ENCODE measurements around the gene COX10. TPM values are rescaled to one million over a fixed set of nuclear protein-coding genes. Genes with fewer than 3 reads are reported as not detected.

The COX10 gene
- total RNA-seq, 1 donor from 2014 or later, result 22.6 TPM

DNA sequence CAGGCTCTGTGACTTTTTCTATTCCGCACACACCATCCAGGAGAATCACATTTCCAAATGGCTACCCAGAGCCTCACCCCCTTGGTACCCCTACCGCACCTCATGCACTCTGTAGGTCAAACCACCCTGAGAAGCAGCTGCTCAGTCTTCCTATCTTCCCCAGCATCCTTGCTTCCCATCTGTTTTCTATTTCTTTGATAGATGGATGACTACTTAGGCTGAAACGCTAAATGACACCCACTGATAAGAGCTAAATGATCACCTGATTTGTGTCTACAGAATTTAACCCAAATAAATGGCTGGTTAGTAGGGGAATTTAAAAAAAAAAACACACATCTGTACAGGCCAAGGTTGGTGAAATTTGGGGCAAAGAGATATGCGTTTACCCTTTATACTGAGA, 17.6 kb upstream of the COX10 start:
- no peaks in the 10 kb centered on the region for H3K36me3 ChIP-seq (ENCODE audit: control insufficient read depth, insufficient read depth, low read length)
- no peaks in the 10 kb centered on the region for H3K27me3 ChIP-seq (ENCODE audit: control insufficient read depth, insufficient read depth, low read length)
- no peak overlapping the region for H3K4me3 ChIP-seq (ENCODE audit: low read depth, low read length)
- TF ChIP-seq, protein P1, sequence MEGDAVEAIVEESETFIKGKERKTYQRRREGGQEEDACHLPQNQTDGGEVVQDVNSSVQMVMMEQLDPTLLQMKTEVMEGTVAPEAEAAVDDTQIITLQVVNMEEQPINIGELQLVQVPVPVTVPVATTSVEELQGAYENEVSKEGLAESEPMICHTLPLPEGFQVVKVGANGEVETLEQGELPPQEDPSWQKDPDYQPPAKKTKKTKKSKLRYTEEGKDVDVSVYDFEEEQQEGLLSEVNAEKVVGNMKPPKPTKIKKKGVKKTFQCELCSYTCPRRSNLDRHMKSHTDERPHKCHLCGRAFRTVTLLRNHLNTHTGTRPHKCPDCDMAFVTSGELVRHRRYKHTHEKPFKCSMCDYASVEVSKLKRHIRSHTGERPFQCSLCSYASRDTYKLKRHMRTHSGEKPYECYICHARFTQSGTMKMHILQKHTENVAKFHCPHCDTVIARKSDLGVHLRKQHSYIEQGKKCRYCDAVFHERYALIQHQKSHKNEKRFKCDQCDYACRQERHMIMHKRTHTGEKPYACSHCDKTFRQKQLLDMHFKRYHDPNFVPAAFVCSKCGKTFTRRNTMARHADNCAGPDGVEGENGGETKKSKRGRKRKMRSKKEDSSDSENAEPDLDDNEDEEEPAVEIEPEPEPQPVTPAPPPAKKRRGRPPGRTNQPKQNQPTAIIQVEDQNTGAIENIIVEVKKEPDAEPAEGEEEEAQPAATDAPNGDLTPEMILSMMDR (IDR thresholded peaks at IDR 0.05; ENCODE audit: insufficient read depth, low read length, poor library complexity, severe bottlenecking), result no peak
- DNase-seq (ENCODE audit: low read depth), result no peak

DNA sequence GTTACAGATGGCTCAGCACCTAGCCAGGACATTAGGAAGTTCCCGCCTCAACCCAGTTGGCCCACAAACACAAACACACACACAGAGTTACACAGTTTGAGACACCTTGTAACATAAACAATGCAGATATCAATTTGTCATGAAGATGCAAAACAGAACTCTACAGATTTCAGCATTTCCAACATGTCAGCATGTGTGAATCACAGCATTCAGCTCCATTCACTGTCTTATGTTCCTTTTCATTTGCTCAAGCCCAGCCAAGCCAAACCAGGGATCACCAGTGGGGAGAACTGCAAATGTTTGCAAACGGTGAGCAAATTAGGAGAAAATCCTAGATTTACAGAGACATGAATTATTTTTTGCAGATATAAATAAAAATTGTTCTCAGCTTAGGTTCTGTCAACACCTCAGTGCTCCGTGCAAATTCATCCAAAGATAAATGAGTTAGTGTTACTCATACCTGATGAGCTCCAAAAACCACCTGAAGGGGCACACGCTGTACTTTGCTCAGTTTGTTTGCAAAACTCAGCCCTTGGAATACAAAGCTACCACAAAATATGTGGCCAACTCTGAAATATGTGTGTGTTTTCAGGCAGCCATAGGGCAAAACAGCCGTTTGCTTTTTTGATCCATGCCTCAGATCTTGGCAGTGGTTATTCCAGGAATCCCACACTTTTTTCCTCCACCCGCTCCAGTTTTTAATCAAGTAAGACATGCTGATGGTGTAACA, 16.3 kb upstream of the COX10 start:
- H3K27me3 ChIP-seq (ENCODE audit: control insufficient read depth, insufficient read depth, low read length), result no peaks in the 10 kb centered on the region
- TF ChIP-seq, protein P1 (IDR thresholded peaks at IDR 0.05; ENCODE audit: insufficient read depth, low read length, poor library complexity, severe bottlenecking), result no peak
- H3K4me3 ChIP-seq (ENCODE audit: low read depth, low read length), result no peak overlapping the region
- no peaks in the 10 kb centered on the region for H3K36me3 ChIP-seq (ENCODE audit: control insufficient read depth, insufficient read depth, low read length)
- DNase-seq (ENCODE audit: low read depth), result no peak

DNA sequence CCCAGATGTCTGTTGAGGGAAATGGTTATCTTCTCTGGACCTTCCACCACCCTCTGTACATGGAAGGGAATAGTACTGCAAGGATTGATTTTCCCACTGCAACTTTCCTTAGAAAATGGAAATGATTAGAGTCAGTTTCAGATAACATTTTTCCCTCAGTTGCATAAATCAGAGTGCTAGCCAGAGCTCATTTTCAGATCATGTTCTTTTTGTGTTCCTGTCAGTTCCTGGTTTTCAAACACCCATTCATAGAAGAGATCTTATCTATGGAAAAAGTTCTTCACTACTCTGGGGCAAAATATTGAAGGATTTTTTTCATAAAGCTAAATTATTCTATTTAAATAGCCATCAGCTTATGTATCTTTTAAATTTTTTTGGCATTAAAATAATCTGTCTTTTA, 11.7 kb upstream of the COX10 start:
- no peaks in the 10 kb centered on the region for H3K27me3 ChIP-seq (ENCODE audit: control insufficient read depth, insufficient read depth, low read length)
- no peak overlapping the region for H3K4me3 ChIP-seq (ENCODE audit: low read depth, low read length)
- H3K36me3 ChIP-seq (ENCODE audit: control insufficient read depth, insufficient read depth, low read length), result no peaks in the 10 kb centered on the region
- TF ChIP-seq, protein P1 (IDR thresholded peaks at IDR 0.05; ENCODE audit: insufficient read depth, low read length, poor library complexity, severe bottlenecking), result no peak
- DNase-seq (ENCODE audit: low read depth), result no peak

DNA sequence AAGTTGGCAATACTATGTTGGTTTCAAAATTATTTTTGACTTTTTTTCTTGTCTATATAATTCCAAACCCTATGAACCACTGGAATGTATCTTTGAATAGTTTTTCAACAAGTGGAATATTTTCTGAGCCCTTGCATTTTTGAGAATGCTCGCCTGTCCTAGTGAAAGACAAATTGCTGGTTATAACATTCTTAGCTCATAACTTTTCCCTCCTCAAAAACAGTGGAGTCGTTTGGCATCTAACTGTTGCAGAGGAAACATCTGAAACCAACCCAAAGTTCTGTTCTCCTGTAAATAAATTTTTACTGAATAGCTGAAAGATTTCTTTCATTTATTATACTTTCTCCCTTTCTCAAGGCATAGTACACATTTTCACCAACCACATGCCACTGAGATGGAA, 11.3 kb upstream of the COX10 start:
- Histone ChIP-seq H3K4me3 (ENCODE audit: low read depth, low read length) (no peak overlapping the region), H3K36me3 (ENCODE audit: control insufficient read depth, insufficient read depth, low read length) (no peaks in the 10 kb centered on the region), H3K27me3 (ENCODE audit: control insufficient read depth, insufficient read depth, low read length) (no peaks in the 10 kb centered on the region)
- TF ChIP-seq, protein P1 (IDR thresholded peaks at IDR 0.05; ENCODE audit: insufficient read depth, low read length, poor library complexity, severe bottlenecking), result no peak
- no peak for DNase-seq (ENCODE audit: low read depth)

DNA sequence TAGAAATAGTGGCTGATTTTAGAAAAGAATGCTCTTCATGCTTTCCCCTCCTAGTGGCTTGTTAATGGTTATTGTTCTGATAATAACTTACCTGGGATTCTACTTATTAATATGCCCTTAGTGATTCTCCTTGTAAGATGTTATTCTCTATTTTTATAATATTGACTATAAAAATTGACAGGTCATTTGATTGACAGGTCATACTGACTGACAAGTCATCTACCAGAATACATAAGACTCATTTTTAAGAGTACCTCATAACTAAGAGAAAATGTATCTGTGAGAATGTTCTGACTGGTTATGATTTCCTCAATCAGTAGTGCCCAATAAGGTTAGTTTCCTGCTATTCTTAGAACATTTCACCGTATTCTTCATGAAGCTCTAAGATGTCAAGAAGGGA, 8.6 kb upstream of the COX10 start:
- Histone ChIP-seq H3K36me3 (ENCODE audit: control insufficient read depth, insufficient read depth, low read length) (no peaks in the 10 kb centered on the region), H3K4me3 (ENCODE audit: low read depth, low read length) (no peak overlapping the region), H3K27me3 (ENCODE audit: control insufficient read depth, insufficient read depth, low read length) (no peaks in the 10 kb centered on the region)
- no peak for DNase-seq (ENCODE audit: low read depth)
- TF ChIP-seq, protein P1 (IDR thresholded peaks at IDR 0.05; ENCODE audit: insufficient read depth, low read length, poor library complexity, severe bottlenecking), result no peak

Measured in kidney epithelial cell (primary cell).